IPS-NIHi7 (cell line): ENCODE results near the gene OR1K1.
A peak's percentile ranks its signal among the peaks of the same experiment; 100 is the strongest.
"Not testable (repeated sequence)": the region's sequence is repeated elsewhere in the genome, so short reads cannot be mapped to it uniquely, and the experiment has no call there.

Experiments
- DNase-seq: peaks from one replicate; pipeline ENCODE4 v3.0.0; 2012; ENCODE audit warnings: mixed read lengths; ENCODE audit errors: extremely low spot score

Gene OR1K1, protein sequence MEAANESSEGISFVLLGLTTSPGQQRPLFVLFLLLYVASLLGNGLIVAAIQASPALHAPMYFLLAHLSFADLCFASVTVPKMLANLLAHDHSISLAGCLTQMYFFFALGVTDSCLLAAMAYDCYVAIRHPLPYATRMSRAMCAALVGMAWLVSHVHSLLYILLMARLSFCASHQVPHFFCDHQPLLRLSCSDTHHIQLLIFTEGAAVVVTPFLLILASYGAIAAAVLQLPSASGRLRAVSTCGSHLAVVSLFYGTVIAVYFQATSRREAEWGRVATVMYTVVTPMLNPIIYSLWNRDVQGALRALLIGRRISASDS

DNA sequence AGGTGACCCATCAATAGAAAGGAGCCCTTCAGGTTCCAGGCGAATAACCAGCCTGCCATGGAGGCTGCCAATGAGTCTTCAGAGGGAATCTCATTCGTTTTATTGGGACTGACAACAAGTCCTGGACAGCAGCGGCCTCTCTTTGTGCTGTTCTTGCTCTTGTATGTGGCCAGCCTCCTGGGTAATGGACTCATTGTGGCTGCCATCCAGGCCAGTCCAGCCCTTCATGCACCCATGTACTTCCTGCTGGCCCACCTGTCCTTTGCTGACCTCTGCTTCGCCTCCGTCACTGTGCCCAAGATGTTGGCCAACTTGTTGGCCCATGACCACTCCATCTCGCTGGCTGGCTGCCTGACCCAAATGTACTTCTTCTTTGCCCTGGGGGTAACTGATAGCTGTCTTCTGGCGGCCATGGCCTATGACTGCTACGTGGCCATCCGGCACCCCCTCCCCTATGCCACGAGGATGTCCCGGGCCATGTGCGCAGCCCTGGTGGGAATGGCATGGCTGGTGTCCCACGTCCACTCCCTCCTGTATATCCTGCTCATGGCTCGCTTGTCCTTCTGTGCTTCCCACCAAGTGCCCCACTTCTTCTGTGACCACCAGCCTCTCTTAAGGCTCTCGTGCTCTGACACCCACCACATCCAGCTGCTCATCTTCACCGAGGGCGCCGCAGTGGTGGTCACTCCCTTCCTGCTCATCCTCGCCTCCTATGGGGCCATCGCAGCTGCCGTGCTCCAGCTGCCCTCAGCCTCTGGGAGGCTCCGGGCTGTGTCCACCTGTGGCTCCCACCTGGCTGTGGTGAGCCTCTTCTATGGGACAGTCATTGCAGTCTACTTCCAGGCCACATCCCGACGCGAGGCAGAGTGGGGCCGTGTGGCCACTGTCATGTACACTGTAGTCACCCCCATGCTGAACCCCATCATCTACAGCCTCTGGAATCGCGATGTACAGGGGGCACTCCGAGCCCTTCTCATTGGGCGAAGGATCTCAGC is at the start of gene OR1K1:
OR1K1 (plus strand) TSS at position 58 of the 995 bp plus-strand sequence; CDS start at position 58, 0 bp downstream.
- no peak for DNase-seq

DNA sequence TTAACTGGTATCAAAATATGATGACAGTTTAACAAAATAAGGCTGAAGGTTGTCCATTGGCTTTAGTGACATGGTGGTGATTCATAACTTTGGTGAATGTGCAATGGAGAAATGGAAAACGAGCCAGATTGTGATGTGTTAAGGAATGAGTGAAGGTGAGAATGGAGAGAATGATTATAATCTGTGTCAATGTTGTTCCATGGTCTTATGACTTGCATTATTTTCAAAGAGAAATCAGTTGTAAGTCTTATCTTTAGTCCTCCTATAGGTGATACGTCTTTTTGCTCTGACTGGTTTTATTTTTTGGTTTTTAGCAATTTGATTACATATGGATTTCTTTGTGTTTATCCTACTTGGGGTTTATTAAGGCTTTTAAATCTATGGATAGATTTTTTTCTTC is 45.1 kb upstream of the OR1K1 start:
- DNase-seq: no peak

DNA sequence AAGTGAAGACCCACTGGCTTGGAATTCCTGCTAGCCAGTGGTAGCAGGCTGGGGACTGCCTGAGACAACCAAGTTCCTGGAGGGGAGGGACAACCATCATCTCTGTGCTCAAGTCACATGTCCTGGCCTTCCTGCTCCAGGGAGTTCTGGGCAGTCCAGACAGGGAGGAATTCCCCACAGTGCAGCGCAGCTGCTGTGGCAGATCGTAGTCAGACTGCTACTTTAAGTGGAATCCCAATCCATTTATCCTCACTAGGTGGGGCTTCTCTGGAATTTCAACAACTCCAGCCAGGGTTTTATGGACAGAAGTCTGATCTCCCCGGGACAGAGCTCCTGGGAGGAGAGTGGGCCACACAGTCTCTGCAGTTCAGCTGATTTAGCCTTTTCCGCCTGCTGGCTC is 32.1 kb upstream of the OR1K1 start:
- DNase-seq: no peak

DNA sequence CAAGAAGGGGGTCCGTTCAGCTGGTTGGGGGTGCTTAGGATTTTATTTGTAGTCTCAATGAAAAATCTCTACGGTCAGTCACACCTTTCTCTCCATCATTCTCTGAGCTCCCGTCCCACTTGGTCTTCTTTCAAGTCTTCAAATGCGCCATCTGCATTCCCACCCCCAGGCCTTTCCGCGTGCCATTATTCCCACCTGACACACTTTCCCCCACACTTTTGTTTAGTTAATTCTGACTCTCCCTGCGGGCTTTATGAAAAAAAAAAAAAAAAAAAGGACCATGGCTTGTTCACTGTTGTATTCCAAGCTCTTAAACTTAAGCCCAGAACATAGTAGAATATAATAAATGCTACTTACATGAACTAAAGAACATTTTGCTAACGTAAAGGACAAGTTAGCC is 22.9 kb upstream of the OR1K1 start:
- no peak for DNase-seq

DNA sequence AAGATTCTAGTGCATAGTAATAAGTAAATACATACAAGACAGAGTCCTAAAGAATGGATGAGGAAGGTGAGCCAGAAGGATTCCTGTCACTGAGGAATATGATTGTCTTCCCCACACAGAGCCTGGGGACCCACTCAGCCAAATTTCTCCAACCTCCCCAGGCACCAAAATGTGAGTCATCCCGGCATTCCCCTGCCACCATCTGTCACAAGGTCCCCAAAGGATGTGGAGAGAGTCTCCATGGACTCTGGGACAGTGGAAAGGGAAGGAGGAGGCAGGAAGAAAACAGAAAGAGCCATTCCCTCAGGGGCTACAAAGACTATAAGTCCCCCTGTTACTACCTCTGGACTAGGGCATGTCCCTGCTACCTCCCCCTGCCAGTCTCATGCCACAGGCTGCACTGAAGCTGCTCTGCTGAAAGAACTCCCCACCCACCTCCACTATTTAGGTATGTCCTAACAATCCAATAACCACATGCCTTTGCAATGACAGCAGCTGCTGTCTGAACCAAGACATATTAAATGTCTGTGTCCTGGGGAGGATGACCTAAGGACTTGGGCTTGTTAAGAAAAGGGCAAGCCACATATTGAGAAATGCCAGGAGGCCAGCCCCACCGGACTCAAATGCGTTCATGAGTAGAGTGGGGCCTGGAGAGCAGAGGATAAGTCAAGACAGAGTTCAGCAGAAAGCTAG is 21.8 kb upstream of the OR1K1 start:
- no peak for DNase-seq

DNA sequence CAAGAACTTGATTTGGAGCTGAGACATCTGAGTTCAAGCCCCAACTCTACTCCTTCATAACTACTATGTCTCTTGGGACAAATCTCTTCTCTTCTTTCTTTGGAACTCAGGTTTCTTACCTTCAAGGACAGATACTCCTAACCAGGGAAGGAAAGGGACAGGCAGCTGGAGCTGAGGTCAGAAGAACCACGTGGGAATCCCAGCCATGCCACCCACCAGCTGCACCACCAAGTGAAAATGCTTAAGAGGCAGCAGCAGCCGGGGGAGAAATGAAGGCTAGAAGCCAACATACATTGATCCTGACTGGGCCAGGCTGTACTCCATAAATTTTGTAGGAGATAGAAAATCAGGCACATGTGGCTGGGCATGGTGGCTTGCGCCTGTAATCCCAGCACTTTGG is 20.7 kb upstream of the OR1K1 start:
- no peak for DNase-seq

DNA sequence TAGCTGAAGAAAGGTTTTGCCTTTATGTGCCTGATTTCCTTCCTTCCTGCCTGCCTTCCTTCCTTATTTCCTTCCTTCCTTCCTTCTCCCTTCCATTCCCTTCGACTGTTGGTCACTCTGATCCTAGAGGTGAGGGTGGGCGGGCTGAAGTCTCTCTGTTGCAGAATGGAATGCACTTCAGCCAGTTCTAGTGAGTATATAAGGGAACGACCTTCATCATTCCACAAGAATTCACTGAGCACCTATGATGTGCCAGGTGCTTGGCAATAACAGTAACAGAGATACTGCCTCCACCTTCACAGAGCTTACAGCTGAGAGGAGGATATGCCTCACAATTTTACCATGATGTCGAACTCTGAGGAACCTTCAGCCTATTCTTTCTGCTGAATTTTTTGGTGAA is 19.9 kb upstream of the OR1K1 start:
- no peak for DNase-seq

DNA sequence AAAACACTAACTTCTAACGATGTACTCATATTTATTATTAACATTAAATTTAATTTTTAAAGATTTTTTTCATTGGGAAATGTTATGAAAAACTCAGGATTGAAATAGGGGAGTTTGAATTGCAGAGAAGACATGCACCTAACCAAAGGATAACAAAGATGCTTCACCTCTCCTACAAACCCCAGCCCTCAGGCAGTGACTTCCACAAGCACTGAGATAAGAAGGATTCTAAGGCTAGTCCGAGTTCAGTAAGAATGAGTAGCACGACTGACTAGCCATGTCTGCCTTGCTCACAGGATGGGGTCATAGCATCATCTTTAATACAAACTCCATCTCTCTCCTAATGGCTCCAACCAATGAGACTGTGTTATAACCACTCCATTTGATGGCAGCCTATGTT is 18.3 kb upstream of the OR1K1 start:
- no peak for DNase-seq

DNA sequence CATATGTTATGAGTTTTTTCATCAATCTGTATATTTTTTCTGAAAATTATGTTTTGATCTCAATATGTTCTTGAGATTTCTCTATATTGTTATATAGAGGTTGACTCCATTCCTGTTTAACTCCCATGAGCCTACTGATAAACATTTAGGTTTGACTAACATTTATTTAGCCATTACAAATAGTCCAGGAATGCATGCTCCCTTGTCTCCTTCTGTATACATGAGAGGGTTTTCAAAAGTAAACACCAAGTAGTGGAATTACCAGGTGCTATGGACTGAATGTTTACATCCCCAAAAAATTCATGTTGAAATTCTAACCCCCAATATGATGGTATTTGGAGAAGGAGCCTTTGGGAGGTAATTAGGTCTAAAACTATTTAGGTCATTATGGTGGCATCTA is 14.7 kb upstream of the OR1K1 start:
- no peak for DNase-seq

DNA sequence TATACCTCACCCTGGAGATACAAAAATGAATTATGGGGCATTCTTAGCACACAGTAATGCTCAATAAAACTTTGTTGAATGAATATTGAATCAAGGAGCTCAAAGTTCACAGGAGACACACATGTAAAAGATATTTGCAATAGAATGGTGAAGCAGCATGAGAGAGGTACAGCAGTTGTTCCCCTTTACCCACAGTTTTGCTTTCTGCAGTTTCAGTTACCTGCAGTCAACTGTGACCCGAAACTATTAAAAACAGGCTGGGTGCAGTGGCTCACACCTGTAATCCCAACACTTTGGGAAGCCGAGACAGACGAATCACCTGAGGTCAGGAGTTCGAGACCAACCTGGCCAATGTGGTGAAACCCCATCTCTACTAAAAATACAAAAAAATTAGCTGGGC is 13.6 kb upstream of the OR1K1 start:
- DNase-seq: no peak

DNA sequence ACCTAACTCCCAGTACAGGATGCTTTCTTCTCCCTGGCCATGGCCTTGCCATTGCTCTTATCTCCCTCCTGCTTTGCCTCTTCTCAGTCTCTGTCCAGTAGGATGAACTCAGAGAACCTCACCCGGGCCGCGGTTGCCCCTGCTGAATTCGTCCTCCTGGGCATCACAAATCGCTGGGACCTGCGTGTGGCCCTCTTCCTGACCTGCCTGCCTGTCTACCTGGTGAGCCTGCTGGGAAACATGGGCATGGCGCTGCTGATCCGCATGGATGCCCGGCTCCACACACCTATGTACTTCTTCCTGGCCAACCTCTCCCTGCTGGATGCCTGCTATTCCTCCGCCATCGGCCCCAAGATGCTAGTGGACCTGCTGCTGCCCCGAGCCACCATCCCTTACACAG is 11.1 kb upstream of the OR1K1 start, which contains the start of gene OR5C1:
OR5C1 (plus strand) TSS at position 103 of the 400 bp plus-strand sequence; CDS start at position 103, 0 bp downstream.
- DNase-seq: no peak

DNA sequence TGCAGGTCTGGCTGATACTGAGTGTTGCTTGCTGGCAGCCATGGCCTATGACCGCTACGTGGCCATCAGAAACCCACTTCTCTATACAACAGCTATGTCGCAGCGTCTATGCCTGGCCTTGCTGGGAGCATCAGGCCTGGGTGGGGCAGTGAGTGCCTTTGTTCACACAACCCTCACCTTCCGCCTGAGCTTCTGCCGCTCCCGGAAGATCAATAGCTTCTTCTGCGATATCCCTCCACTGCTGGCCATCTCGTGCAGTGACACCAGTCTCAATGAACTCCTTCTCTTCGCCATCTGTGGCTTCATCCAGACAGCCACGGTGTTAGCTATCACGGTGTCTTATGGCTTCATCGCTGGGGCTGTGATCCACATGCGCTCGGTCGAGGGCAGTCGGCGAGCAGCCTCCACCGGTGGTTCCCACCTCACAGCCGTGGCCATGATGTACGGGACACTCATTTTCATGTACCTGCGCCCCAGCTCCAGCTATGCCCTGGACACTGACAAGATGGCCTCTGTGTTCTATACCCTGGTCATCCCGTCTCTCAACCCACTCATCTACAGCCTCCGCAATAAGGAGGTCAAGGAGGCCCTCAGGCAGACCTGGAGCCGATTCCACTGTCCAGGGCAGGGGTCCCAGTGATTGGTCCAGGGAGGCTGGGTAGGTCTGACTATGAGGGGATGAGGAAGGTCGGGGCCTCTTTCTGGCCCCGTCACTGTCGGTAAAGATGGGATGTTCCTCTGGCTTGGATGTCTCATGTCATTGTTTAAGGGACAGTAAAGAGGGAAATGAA is 10.5 kb upstream of the OR1K1 start:
- DNase-seq: no peak

DNA sequence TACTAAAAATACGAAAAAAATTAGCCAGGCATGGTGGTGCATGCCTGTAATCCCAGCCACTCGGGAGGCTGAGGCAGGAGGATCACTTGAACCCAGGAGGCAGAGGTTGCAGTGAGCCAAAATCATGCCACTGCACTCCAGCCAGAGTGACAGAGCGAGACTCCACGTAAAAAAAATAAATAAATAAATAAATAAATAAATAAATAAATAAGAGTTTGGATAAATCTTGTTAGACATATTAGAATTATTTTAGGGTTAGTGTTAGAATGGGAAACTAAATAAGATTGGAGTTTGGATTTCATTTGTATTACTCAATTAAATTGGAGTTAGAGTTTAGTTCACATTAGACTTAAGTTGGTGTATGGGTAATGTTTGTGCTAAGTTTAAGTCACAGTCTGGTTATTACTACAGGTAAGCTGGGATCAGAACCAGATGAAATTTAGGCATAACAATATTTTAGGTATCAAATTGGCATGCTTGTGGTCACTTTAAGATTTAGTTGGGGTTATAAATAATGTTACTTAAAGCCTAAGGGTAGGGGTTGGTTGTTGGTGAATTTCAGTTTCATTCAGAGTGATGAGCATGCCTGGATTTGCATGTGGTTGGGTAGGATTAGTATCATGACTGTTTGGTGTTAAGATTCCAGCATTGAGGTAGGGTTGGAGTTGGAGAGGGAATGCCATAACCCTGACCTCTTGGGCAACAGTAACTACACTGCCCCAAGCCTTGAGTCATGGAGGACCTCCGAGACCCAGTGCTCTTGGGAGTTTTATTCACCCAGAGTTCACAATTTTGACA is 7.9 kb upstream of the OR1K1 start:
- no peak for DNase-seq

DNA sequence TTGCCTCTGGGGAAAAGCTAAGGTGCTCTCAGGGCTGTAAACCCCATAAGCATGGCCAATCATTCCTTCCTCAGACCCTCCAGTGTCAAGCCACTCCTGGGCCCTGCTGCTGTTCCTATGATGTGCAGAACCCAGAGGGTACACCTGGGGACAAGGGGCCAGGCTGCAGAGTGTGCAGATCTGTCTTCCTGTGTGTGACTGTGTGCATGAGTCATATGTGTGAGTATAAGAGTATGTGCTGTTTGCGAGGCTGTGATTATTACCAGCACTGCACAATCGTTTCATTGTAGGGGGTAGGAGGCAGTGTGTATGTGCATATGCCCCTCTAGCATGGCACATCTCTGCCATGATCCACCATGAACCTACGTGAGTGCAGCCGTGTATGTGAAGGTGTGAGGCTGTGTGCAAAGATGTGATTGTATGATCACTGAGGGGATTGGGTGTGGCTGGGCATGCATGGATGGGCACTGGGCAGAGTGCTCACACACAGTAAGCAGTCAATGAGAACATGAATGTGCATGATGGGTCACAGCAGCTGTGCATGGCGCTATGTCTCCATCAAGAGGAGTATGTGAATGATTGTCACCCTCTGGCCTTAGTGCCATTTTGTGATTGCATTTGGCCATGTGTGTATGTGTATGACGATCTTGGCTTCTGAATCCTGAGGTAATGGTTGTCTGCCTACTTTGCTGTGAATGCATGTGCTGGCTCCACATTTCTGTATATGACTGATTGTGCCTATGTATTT is 2.4 kb upstream of the OR1K1 start:
- DNase-seq: no peak

DNA sequence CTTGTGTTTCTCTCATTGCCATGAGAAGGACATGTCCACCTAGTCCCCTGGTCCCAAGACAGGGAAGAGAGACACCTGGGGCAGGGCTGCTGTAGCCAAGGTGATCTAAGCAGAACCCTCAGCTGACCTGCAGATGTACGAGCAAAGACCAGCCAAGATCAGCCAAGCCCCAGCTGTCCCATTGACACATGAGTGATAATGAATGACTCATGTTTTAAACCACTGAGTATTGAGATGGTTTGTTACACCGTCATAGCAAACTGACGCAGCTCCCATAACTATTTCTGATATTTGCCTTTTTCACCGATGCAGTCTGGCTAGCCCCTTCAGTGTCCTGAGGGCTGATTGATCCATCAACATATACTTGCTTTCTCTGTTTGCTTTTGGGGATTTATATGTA is 6.7 kb downstream of the OR1K1 start:
- DNase-seq: no peak

DNA sequence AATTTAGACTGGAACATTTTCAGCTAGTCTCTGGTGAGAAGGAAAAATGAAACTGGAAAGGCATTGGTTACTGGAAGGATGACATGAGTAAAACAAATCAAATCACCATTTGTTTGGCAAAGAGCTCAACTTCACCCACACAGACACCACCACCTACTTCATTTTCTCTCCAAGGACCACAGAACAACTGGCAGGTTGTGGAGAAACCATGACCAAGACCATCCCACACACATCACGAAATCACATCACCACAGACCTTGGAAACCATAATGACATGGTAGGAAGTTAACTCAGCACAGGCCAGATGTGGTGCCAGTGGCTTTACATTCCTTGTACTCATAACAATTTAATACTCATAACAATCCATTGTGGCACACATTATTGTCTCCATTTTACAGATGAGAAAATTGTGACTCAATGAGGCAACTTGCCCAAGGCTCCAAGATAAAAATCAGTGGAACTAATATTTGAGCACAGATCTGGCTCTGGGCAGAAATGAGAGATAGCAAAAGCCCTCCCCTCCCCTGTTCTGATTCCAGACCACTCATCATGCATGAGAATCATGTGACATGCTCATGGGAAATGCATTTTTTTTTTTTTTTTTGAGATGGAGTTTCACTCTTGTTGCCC is 7.5 kb downstream of the OR1K1 start:
- no peak for DNase-seq

DNA sequence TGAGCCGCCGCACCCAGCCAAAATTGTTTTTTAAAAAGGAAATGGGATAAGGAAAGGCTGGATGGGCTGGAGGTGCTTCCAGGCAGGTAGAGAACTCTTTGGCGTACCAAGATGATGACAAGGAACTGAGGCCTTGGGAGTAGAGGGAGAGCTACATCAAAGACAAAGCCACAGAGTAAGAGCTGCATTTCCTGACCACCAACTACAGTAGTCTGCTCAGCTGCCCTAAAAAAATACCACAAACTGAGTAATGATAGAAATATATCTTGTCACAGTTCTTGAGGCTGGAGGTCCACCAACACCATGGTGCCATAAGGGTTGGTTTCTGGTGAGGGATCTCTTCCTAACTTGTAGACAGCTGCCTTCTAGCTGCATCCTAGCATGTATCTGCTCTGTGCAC is 8.2 kb downstream of the OR1K1 start:
- no peak for DNase-seq

DNA sequence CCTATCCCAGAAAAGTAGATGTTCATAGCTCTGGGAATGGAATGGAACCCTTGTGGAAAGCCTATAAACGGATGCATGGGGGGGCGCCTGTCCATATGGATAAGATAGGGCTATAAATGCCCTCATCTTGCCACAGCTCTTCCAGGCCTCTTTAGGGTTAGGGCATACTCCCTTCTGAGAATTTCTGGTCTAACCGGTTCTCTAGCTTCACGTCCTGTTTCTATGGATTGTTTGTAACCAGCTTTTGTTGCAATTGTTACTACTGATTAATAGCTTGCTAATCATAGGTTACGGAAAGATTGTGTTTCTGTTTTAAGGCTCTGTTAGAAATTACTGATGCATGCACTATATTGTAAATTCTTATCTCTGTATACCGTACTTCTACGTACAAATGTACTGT is 9.3 kb downstream of the OR1K1 start:
- not testable (repeated sequence) for DNase-seq

DNA sequence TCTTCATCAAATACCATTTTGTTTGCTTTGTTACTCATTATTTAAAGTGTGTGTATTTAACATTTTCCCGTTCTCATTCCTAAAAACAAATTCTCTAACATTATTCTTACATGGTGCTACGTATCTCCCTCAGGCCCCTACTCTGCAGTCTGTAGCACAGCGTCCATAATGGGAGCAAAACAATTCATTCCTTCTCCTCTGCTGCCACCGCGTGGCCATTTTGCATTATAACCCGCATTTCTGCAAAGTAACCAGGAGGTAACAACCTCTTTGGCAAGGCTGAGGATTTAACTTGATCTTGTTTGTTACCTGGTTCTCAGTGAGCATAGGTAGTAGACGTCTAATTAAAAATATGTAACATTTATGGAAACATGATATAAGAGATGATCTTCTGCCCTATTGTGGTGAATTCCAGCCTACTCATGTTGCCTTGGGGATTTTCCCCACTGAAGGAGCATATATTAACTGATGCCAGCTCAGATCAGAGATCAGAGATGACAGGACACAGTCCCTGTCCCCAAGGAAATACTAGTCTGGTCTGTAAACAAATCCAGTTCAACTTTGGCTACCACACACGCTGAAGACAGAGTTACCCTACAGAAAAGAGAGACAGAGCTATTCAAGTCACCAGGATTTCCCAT is 10.5 kb downstream of the OR1K1 start:
- DNase-seq: peak; percentile 85
